Erythroblast (primary cell): ENCODE results near the gene FHAD1.
"Not testable (repeated sequence)": the region's sequence is repeated elsewhere in the genome, so short reads cannot be mapped to it uniquely, and the experiment has no call there.

Experiments used
- DNase-seq, 2 experiments: peaks; one replicate each; lab custom pipeline; 2025; lab: John Stamatoyannopoulos, UW
- GATA1 ChIP-seq: IDR thresholded peaks from 2 replicates; pipeline ENCODE4 v1.6.1; 2011; ENCODE audit warnings: low read depth, mild to moderate bottlenecking, control low read depth, low read length, moderate library complexity
- POLR2A ChIP-seq: IDR thresholded peaks from 2 replicates; pipeline ENCODE4 v1.6.1; 2011; ENCODE audit warnings: mild to moderate bottlenecking, low read length

The FHAD1 gene

DNA sequence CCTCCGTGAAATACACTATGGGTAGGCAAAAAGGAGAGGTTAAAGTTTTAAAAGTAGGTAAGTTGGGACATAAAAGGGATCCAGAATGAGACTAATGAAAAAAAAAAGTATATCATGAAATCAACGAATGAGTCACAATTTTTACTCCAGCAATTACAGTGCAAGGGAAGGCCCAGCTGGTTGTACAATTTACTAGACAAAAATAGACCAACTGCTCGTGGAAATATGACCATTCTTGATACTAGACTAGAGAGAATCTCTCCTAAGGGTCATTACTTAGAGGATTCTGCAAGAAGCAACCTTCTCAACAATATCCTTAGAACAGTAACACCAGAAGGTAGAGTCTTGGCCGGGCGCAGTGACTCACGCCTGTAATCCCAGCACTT is 107.5 kb downstream of the FHAD1 start:
- no peak for DNase-seq
- no peak for TF ChIP-seq POLR2A
- no peak for TF ChIP-seq GATA1

DNA sequence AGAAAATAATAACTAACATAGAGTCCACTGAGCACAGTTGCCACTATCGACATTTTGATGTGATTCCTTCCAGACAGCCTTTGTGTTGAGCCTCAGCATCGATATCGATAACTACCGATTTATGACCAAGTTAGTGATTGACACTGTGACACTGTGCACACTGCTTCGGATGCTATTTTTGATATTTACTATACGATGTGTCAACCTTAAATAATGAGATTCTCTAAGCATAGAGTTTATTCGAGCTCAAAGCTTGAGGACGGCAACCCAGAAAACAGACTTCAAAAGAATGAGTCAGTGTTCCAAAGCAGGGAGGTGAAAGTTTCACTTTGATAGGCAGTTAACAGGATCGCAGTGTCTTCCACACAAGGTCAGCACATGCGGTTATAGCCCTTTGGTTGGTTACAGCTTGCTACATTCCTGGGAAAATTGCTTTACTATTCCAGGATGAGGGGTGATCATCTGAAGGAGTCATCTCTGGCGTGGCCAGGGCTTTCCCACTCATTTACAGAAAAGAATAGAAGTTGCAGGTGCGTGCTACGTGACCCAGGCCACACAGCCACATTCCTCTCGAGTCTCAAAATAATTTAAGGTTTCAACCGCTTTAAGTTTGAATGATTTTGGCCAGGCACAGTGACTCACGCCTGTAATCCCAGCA is 109.1 kb downstream of the FHAD1 start:
- no peak for TF ChIP-seq GATA1
- TF ChIP-seq POLR2A: no peak
- DNase-seq: no peak

DNA sequence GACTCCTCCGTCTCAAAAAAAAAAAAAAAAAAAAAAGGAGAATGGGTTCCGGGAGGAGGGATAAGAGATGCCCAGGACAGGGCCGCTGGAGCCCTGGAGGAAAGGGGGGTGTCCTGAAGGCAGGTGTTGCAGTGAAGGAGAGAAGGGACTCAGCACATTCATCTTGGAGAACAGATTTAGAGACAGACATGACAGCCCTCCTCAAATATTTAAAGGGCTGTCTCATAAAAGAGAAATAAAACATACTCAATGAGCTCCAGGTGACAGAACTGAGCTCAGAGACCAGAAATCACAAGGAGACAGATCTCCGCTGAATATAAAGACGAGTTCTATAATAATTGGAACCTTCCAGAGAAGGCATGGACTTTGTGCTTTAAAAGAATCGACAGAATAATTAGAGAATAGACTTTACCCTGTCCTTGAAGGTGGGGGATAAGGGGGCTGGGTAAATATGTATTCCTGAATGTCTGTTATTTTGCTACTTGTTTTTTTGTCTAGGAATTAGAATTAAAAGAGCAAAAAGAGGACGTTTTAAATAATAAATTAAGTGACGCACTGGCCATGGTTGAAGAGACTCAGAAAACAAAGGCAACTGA is 110.7 kb downstream of the FHAD1 start:
- no peak for DNase-seq
- TF ChIP-seq POLR2A (no peak), GATA1 (no peak)

DNA sequence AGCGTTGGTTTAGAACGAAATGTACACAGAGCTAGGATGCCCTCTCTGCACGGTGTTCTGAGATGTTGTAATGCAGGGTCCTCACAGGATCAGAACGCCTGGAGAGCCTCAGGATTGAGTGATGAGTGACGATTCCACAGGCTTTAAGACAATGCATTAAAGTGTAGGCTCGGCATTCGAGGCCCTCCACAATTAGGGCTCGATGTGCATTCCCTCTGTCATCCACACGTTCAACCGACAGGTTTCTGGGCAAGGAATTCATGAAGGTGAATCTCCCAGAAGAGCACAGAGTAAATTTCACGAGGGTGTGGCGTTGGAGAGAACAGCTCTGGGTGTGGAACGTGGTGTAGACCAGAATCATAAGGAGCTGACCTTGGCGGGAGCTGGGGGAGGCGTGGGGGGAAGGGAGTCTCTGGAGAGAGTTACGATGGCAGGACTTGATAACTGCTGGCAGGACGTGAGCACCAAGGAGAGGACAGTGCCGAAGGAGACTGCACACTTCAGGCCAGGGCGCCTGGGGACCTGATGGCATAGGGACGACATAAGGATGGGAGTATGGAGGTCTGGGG is 111.6 kb downstream of the FHAD1 start:
- TF ChIP-seq POLR2A: no peak
- no peak for TF ChIP-seq GATA1
- DNase-seq: no peak

DNA sequence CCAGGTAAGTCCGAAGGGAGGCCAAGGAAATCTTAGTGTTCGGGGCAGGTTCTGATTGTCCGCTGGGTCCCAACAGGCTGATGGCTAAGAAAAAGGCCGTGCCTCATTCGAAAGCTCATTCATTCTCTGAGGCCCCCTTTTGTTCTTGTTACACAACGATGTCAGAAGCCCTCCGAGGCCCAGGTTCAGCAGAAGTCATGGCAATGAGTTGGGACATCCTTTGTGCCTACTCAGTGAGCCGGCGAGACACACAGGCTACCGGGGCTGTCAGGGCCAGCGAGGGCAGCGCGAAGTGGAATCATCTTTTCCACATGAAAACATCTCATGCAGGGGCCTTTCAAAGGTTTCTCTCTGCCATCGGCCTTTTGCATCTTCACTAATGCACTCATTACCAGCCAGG is 113.7 kb downstream of the FHAD1 start:
- TF ChIP-seq POLR2A (no peak), GATA1 (no peak)

DNA sequence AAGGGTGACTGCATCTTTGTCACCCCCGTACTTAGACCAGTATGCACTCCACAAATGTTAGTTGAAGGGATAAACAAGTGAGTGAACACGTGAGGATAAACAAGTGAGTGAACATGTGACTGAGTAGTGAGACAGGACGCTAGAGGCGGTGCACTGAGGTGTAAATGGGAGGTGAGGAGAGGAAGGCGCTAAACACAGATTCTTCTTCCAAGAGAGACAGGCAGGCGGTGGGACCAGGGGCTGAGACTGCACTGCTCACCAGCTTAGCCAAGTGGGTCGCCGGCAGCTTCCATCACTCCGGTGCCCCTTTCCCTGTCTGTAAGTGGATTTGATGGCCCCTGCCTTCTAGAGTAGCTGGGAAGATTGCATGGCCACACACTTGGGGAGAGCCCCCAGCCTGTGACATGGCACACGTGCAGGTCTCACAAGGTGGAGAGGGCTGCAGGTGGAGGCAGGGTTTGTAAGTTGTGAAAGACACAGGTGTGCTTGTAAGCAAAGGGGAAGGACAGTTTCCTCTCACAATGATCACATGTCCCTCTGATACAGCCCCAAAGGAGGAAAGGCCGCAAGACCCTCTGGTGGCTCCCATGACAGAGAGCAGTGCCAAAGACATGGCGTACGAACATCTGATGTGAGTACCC is 115.2 kb downstream of the FHAD1 start:
- TF ChIP-seq POLR2A (no peak), GATA1 (no peak)
- no peak for DNase-seq

More for the DNA sequence above, 113.7 kb downstream of the FHAD1 start:
- no peak for DNase-seq

DNA sequence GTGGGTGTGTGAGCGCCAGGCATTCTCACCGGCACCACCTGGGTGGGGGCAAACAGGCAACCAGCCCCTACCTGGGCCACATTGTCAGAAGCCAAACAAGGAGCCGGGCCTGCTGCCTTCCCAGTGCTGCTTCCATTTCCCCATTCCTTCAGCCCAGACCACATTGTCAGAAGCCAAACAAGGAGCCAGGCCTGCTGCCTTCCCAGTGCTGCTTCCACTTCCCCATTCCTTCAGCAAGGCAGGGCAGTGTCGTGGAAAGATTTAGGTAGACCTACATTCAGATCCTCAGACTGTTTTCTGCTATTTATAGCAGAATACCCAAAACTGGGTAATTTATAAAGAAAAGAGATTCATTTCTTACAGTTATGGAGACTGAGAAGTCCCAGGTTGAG is 115.7 kb downstream of the FHAD1 start:
- TF ChIP-seq GATA1 (no peak), POLR2A (no peak)
- DNase-seq: no peak

DNA sequence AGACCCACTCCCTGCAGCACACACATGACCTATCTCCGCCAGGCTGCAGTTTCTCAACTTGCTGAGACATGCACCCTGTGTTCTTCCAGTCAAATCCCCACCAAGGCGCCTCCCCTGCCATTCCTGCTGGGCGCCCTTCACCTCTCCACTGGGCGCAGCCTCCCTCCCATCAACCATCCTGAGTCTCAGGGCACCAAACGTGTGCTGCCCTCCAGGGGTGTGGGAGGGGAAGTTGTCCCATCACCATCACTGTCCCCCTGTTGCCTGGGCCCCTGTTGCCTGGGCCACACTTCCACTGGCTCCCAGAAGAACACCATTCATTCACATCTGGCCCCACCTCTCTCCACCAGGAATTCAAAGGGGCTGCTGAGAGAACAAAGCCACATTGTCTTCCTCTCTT is 117.7 kb downstream of the FHAD1 start:
- no peak for TF ChIP-seq POLR2A
- TF ChIP-seq GATA1: no peak
- no peak for DNase-seq

DNA sequence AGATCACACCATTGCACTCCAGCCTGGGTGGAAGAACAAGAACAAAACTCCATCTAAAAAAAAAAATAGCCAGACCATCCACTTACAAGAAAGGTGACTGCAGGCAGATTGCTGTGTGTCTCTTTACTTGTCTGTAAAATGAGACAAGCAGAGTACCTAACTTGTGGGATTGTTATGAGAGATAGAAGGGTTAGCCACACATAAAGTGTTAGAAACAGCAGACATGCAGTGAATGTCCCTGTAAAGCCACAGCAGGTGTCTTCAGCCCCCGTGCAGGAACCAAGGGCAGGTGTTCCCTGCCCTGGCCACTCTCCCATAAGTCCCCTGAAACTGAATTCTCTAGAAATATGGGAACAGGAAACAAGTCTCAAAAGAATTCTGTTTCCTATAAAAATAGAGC is 121.9 kb downstream of the FHAD1 start:
- no peak for DNase-seq
- no peak for TF ChIP-seq GATA1
- TF ChIP-seq POLR2A: no peak

DNA sequence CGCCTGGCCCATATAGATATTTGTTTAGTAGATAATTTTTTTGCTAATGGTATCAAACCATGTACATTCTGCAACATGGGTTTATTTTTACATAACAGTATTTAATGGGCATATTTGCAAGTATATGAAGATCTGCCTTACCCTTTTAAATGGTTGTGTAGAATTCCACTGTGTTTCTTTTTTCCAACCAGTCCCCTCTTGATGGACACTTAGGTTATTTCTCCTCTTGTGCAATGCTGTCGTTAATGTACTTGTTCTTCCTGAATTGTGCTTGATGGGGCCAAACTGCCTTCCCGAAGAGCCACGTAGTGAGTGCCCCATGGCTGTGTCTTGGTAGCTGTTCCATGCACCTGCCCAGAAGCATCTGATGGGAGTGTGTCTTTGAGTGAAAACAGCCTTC is 123.2 kb downstream of the FHAD1 start:
- no peak for DNase-seq
- no peak for TF ChIP-seq GATA1
- no peak for TF ChIP-seq POLR2A

DNA sequence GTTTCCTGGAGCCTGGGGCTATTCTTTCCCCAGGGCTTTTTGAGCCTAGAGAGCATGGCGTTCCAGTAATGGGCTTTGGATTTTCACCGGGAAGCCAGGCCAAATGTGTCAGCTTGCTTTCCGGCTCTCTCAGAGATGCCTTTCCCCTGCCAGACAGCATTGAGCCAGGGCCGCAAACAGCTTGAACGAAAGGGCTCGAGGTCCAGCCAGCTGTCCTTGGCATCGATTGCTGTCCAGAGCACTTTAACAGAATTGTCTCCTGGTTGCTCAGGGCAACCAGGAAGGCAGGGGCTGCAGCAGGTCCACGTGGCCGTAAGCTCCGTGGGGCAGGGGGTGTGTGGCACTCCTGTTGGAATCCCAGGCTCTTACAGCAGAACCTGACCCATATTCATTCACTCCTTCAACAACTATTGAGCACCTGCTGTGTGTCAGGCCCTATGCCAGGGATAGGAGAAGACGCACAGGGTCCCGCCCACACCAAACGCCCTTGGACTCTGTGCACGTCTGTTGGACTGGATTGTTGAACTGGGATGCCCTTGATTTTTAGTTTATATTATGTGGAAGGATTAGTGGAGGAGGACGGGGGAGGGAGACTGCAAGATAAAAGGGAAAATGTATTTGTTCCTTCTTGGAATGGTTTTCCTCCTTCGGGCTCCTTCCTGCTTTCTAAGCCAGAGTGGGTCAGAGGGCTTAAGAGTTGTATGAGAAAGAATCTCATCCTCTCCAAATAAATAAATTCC is 123.9 kb downstream of the FHAD1 start:
- no peak for DNase-seq

DNA sequence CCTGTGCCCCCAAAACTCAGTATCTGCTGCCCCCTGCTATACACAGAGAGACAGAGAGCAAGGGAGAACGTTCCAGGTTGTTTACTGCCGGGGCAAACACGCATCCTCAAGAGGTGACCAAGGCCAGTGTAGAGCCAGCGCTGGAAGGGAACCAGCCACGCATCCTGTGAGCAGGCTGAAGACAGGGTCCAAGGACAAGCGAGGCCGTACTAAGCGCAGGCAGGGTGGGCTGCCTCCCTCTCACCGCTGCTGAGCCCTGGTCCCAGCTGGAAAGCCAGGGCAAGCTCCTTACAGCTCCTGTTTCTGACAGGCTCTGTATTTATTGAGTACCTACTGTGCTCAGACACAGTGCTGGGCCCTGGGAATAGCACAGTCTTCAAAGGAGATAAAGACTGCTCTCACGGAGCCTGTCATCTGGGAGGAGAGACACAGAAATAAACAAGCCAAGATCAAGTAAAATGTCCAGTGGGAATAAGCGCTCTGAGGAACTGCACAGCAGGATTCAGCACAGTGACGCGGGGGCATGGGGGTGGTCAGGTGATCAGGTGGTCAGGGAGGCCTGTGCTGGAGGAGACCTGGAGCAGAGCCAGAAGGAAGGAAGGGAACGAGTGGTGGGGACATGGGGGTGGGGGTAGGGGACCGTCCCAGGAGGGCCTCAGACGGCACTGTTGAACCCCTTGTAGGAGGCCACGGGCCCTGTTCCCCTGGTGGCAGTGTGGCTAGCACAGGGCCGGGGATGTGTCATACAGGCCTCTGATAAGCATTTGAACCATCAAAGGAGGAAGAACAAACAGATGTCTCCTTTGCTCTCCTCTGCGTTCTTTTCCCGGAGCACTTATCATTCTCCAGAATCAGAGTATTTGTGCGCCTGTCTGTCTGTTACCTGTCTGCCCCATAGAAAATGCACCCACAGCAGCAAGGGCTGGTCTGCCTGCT is 124.9 kb downstream of the FHAD1 start:
- no peak for TF ChIP-seq POLR2A
- no peak for TF ChIP-seq GATA1
- DNase-seq: no peak

More for the DNA sequence above, 123.9 kb downstream of the FHAD1 start:
- no peak for TF ChIP-seq GATA1
- TF ChIP-seq POLR2A: no peak

DNA sequence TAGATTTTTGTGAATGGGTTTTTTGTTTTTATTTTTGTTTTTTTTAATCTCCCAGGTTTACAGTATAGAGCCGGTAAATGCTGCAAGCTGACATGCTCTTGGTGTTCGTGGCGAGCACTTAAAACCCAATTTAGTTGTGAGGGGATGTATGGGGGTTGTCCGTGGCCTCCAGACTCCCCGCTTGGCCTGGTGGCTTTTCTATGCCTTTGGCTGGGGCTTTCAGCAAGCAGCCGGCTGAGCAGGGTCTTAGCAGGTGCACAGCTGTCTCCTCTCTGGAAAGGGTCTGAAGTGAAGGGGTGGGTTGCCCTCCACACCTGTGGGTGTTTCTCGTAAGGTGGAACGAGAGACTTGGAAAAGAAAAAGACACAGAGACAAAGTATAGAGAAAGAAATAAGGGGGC is 131.7 kb downstream of the FHAD1 start:
- no peak for TF ChIP-seq POLR2A
- TF ChIP-seq GATA1: no peak
- no peak for DNase-seq

DNA sequence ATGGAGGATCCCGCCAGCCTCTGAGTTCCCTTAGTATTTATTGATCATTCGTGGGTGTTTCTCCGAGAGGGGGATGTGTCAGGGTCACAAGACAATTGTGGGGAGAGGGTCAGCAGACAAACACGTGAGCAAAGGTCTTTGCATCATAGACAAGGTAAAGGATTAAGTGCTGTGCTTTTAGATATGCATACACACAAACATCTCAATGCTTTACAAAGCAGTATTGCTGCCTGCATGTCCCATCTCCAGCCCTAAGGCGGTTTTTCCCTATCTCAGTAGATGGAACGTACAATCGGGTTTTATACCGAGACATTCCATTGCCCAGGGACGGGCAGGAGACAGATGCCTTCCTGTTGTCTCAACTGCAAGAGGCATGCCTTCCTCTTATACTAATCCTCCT is 132.1 kb downstream of the FHAD1 start:
- DNase-seq: not testable (repeated sequence)
